CD4-positive, alpha-beta T cell treated with Interleukin-6 at 100 ng/mL for 8 hours (primary cell): Measurements from ENCODE around the gene ZNF12.
"Not testable (repeated sequence)": the region's sequence is repeated elsewhere in the genome, so short reads cannot be mapped to it uniquely, and the experiment has no call there.

Source experiments
- DNase-seq: peaks from one replicate; pipeline ENCODE4 v3.0.0-alpha.2; 2020; ENCODE audit warnings: mixed read lengths, low spot score

The ZNF12 gene

GRCh38 chr7:6706666-6707407 is at the start of gene ZNF12:
ZNF12 (minus strand) TSS chr7:6706947; CDS start chr7:6705173, 1,774 bp downstream.
- peak; percentile 95 for DNase-seq

GRCh38 chr7:6753964-6754363 is 47.2 kb upstream of the ZNF12 start, which contains the start of gene RSPH10B2:
RSPH10B2 (plus strand) TSS chr7:6754103; CDS start chr7:6757678, 3,575 bp downstream.
- not testable (repeated sequence) for DNase-seq

- not testable (repeated sequence) for DNase-seq
Measured at GRCh38 chr7:6750173-6750572, 43.4 kb upstream of the ZNF12 start.

GRCh38 chr7:6749335-6749734 is 42.6 kb upstream of the ZNF12 start:
- DNase-seq: not testable (repeated sequence)

- DNase-seq: not testable (repeated sequence)
Measured at GRCh38 chr7:6744410-6745100, 37.8 kb upstream of the ZNF12 start.

- DNase-seq: not testable (repeated sequence)
Measured at GRCh38 chr7:6738415-6738814, 31.7 kb upstream of the ZNF12 start.

GRCh38 chr7:6730343-6730633 is 23.5 kb upstream of the ZNF12 start:
- no peak for DNase-seq

- DNase-seq: peak; percentile 83
Measured at GRCh38 chr7:6729492-6730342, 23.0 kb upstream of the ZNF12 start.

- DNase-seq: not testable (repeated sequence)
Measured at GRCh38 chr7:6728893-6729491, 22.2 kb upstream of the ZNF12 start.

GRCh38 chr7:6727663-6728062 is 20.9 kb upstream of the ZNF12 start:
- no peak for DNase-seq

GRCh38 chr7:6726341-6726740 is 19.6 kb upstream of the ZNF12 start:
- not testable (repeated sequence) for DNase-seq

GRCh38 chr7:6725003-6725402 is 18.3 kb upstream of the ZNF12 start:
- no peak for DNase-seq

- not testable (repeated sequence) for DNase-seq
Measured at GRCh38 chr7:6724351-6724750, 17.6 kb upstream of the ZNF12 start.

GRCh38 chr7:6718124-6718523 is 11.4 kb upstream of the ZNF12 start:
- DNase-seq: no peak

GRCh38 chr7:6715898-6716297 is 9.2 kb upstream of the ZNF12 start:
- not testable (repeated sequence) for DNase-seq

- DNase-seq: no peak
Measured at GRCh38 chr7:6714360-6714759, 7.6 kb upstream of the ZNF12 start.

- DNase-seq: no peak
Measured at GRCh38 chr7:6709808-6710207, 3.1 kb upstream of the ZNF12 start.

GRCh38 chr7:6708304-6708703 is 1.6 kb upstream of the ZNF12 start:
- DNase-seq: no peak

GRCh38 chr7:6705959-6706665 is 635 bp downstream of the ZNF12 start:
- DNase-seq: no peak

- no peak for DNase-seq
Measured at GRCh38 chr7:6701860-6702259, 4.9 kb downstream of the ZNF12 start.

GRCh38 chr7:6700793-6701192 is 6.0 kb downstream of the ZNF12 start:
- DNase-seq: no peak
